GM23248 (cell line): ENCODE results near the gene APOL3. TPM values are rescaled to one million over a fixed set of nuclear protein-coding genes. Genes with fewer than 3 reads are reported as not detected.

Experiments used
- DNase-seq: peaks from one replicate; pipeline ENCODE4 v3.0.0-alpha.2; 2015
- H2AFZ ChIP-seq: fragments of 200-600 bp; sonication (generic); 2 replicates; pipeline ENCODE4 v1.6.1; 2016; ENCODE audit warnings: antibody characterized with exemption
- H3F3A ChIP-seq: fragments of 200-600 bp; sonication (generic); 2 replicates; pipeline ENCODE4 v1.6.1; 2016; ENCODE audit warnings: mild to moderate bottlenecking, antibody characterized with exemption, mixed run types; ENCODE audit not compliant: insufficient read depth
- H3K27ac ChIP-seq: fragments of 200-600 bp; sonication (generic); 2 replicates; pipeline ENCODE4 v1.5.1; 2016; ENCODE audit warnings: mild to moderate bottlenecking
- H3K27me3 ChIP-seq: fragments of 200-600 bp; sonication (generic); replicated peaks from 2 replicates; pipeline ENCODE4 v1.6.1; 2016; ENCODE audit warnings: mild to moderate bottlenecking; ENCODE audit not compliant: insufficient read depth
- H3K36me3 ChIP-seq: fragments of 200-600 bp; sonication (generic); 2 replicates; pipeline ENCODE4 v1.6.1; 2016; ENCODE audit warnings: low read depth, mild to moderate bottlenecking
- H3K4me1 ChIP-seq: fragments of 200-600 bp; sonication (generic); 2 replicates; pipeline ENCODE4 v1.6.1; 2016; ENCODE audit warnings: mild to moderate bottlenecking; ENCODE audit not compliant: insufficient read depth
- H3K4me2 ChIP-seq: fragments of 200-600 bp; sonication (generic); one replicate; pipeline ENCODE4 v1.6.1; 2016; ENCODE audit warnings: mild to moderate bottlenecking; ENCODE audit not compliant: unreplicated experiment
- H3K4me3 ChIP-seq: fragments of 200-600 bp; sonication (generic); 2 replicates; pipeline ENCODE4 v1.5.1; 2016; ENCODE audit warnings: mild to moderate bottlenecking
- H3K79me2 ChIP-seq: fragments of 200-600 bp; sonication (generic); 2 replicates; pipeline ENCODE4 v1.6.1; 2016; ENCODE audit warnings: mild to moderate bottlenecking; ENCODE audit not compliant: insufficient read depth
- H3K9ac ChIP-seq: fragments of 200-600 bp; sonication (generic); 2 replicates; pipeline ENCODE4 v1.6.1; 2016; ENCODE audit warnings: mild to moderate bottlenecking
- H3K9me2 ChIP-seq: fragments of 200-600 bp; sonication (generic); 2 replicates; pipeline ENCODE4 v1.6.1; 2016; ENCODE audit warnings: mixed run types, mild to moderate bottlenecking, moderate library complexity; ENCODE audit not compliant: insufficient read depth
- H3K9me3 ChIP-seq: fragments of 200-600 bp; sonication (generic); one replicate; pipeline ENCODE4 v1.6.1; 2017; ENCODE audit warnings: low read depth
- H4K20me1 ChIP-seq: fragments of 200-600 bp; sonication (generic); 2 replicates; pipeline ENCODE4 v1.6.0; 2016; ENCODE audit not compliant: insufficient read depth
- EZH2 ChIP-seq: fragments of 200-600 bp; sonication (generic); IDR thresholded peaks from 2 replicates; pipeline ENCODE4 v1.6.1; 2018; ENCODE audit warnings: antibody characterized with exemption, mild to moderate bottlenecking; ENCODE audit not compliant: insufficient read depth, poor library complexity, severe bottlenecking
- EZH2phosphoT487 ChIP-seq: fragments of 200-600 bp; sonication (generic); IDR thresholded peaks from 2 replicates; pipeline ENCODE4 v1.6.1; 2018; ENCODE audit warnings: antibody characterized with exemption, moderate library complexity, mild to moderate bottlenecking, low read depth; ENCODE audit not compliant: insufficient read depth
- WGBS, 2 experiments: methylation state at CpG; one replicate each; pipeline ENCODE4 v1.1.6; 2015 to 2017; ENCODE audit warnings: low lambda C conversion rate in 2 of 2, low coverage in 1 of 2; ENCODE audit errors: missing lambda C conversion rate in 2 of 2; 5-methylcytosine and 5-hydroxymethylcytosine counted together
- in situ Hi-C: fragments of 300-500 bp; cut with MboI; formaldehyde crosslinking; loops from 2 replicates; pipeline ENCODE4 v1.15.0; 2020
- polyA plus RNA-seq: library from polyadenylated mRNA; unstranded; fragments of >200 nt; fragmentation: Nextera tagmentation; extraction: Ambion mirVana; gene quantifications from 2 replicates; pipeline ENCODE4 v1.2.1, GENCODE V29; 2016
- total RNA-seq: library from RNA; depleted of rRNA; stranded (reverse); fragments of >200 nt; shearing (Covaris generic); gene quantifications from 2 replicates; pipeline ENCODE4 v1.2.3, GENCODE V29; 2014

Gene APOL3
- total and polyA plus RNA-seq, 2 experiments from 2014 or later = 4.0 to 5.5 TPM

DNA sequence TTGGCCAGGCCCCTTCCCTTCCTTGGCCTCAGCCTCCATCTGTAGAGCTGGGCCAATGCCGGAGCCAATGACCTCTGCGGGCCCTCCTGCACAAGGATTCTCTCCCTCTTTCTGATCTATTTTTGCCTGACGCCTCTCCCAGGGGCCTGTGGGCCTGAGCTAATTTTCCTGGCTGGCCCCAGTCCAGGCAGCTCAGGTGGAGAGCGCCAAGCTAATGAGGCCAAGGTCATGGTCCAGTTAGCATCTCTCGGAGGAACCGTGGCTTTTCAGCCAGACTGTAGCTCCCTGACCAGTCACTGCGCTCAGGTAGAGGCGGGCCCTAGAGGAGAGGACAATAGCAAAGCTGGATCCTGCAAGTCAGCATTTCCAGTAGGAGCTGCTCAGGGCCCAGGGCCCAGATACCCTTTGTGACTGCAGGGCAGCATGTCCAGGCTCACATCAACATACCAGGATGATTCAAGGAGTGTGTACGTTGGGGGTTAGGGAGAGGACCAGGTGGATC lies 43.5 kb downstream of the APOL3 start:
- Histone ChIP-seq H4K20me1 (no peaks in the 10 kb centered on the region), H3K9me3 (no peaks in the 10 kb centered on the region), H3F3A (no peaks in the 10 kb centered on the region; the same call in 1 of the 2 replicates), H3K27ac (no peak overlapping the region), H3K9me2 (no peaks in the 10 kb centered on the region), H3K27me3 (no peaks in the 10 kb centered on the region), H3K9ac (no peak overlapping the region), H3K36me3 (no peaks in the 10 kb centered on the region), H2AFZ (no peak overlapping the region), H3K4me1 (no peaks in the 10 kb centered on the region), H3K79me2 (no peaks in the 10 kb centered on the region), H3K4me2 (no peak overlapping the region), H3K4me3 (no peak overlapping the region)
- WGBS, 2 experiments = 85 to 88% methylated on average over 9 of the region's 9 CpGs
- DNase-seq = no peak
- no peak for TF ChIP-seq EZH2
- no peak for TF ChIP-seq EZH2phosphoT487
- in situ Hi-C loops = loop anchor here (25.0 kb wide), 1 partner anchor 680 kb away; no protein-coding TSS in a partner anchor

DNA sequence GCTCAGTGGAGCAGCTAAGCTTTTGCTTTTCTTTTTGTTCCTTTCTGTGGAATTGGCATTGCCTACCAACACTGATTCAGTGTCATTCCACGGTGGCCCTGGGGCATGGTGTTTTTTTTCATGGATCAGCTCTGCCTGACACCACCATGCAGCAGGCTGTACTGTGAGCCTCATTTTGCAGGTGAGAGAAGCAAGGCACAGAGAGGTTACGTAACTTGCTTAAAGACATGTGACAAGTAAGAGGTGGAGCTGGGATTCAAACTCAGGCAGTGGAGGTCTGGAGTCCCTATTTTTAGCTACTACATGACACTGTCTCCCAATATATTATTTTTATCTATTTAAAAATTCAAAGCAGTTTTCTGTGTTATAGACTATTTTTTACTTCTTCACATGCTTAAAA lies 44.4 kb downstream of the APOL3 start:
- no peak overlapping the region for H3K4me2 ChIP-seq
- TF ChIP-seq EZH2phosphoT487 (no peak), EZH2 (no peak)
- no peak overlapping the region for H2AFZ ChIP-seq
- H3K4me3 ChIP-seq = no peak overlapping the region
- no peaks in the 10 kb centered on the region for H4K20me1 ChIP-seq
- H3K27ac ChIP-seq = no peak overlapping the region
- in situ Hi-C loops = loop anchor here (25.0 kb wide), 1 partner anchor 679 kb away; no protein-coding TSS in a partner anchor
- no peak for DNase-seq
- no peaks in the 10 kb centered on the region for H3K9me3 ChIP-seq
- no peaks in the 10 kb centered on the region for H3F3A ChIP-seq
- no peaks in the 10 kb centered on the region for H3K27me3 ChIP-seq
- no peaks in the 10 kb centered on the region for H3K36me3 ChIP-seq
- no peaks in the 10 kb centered on the region for H3K9me2 ChIP-seq
- no peak overlapping the region for H3K9ac ChIP-seq
- H3K4me1 ChIP-seq = no peaks in the 10 kb centered on the region
- H3K79me2 ChIP-seq = no peaks in the 10 kb centered on the region
- 58 to 69% methylated on average over 2 of the region's 2 CpGs for WGBS, 2 experiments

DNA sequence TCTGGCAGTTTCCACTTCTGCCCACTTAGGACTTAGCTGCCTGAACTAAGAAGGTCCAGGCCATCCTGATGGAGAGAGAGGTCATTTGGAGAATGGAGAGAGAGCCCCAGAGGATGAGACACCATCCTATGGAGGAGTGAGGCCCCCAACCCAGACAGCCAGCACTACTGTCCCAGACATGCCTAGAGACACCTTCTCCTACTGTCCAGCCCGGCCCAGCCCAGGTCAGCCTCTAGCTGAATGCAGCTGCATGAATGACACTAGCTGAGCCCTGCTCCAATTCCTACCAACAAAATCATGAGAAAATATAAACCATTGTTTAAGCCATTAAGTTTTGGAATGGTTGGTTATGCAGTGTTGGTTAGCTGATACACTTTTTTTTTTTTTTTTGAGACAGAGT lies 47.4 kb downstream of the APOL3 start:
- Histone ChIP-seq H3K4me1 (no peaks in the 10 kb centered on the region), H3K36me3 (no peaks in the 10 kb centered on the region), H3K27me3 (no peaks in the 10 kb centered on the region), H3K27ac (no peak overlapping the region), H4K20me1 (no peaks in the 10 kb centered on the region), H2AFZ (no peak overlapping the region), H3K9ac (no peak overlapping the region), H3F3A (no peaks in the 10 kb centered on the region), H3K4me2 (no peak overlapping the region), H3K9me2 (no peaks in the 10 kb centered on the region), H3K9me3 (no peaks in the 10 kb centered on the region), H3K4me3 (no peak overlapping the region), H3K79me2 (no peaks in the 10 kb centered on the region)
- in situ Hi-C loops = loop anchor here (25.0 kb wide), 1 partner anchor 676 kb away; no protein-coding TSS in a partner anchor
- TF ChIP-seq EZH2 = no peak
- no peak for TF ChIP-seq EZH2phosphoT487
- 81 to 100% methylated on average over 1 of the region's 1 CpG for WGBS, 2 experiments
- no peak for DNase-seq

DNA sequence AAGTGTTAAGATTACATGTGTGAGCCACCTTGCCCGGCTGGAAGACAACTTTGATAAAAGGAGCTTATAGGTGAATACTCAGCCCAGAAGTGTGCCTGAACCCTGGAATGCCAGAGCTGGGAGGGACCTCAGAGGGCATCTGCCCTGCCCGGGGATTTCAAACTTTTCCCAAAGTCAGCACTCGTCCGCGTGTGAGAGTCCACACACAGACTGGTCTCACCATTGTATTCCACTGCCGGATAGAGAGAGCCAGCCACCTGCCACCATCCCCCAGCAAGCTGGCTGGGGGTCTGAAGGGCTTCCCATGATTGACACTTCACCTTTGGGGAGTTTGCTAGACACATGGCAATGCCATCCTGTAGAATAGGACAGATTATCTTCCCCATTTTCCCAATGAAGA lies 49.2 kb downstream of the APOL3 start:
- in situ Hi-C loops = loop anchor here (25.0 kb wide), 1 partner anchor 674 kb away; no protein-coding TSS in a partner anchor
- H3K79me2 ChIP-seq = no peaks in the 10 kb centered on the region

More for the DNA sequence above, 49.2 kb downstream of the APOL3 start:
- no peak overlapping the region for H3K4me2 ChIP-seq
- TF ChIP-seq EZH2 (no peak), EZH2phosphoT487 (no peak)
- no peaks in the 10 kb centered on the region for H4K20me1 ChIP-seq
- no peaks in the 10 kb centered on the region for H3F3A ChIP-seq
- no peaks in the 10 kb centered on the region for H3K9me2 ChIP-seq
- no peak overlapping the region for H2AFZ ChIP-seq
- no peaks in the 10 kb centered on the region for H3K36me3 ChIP-seq
- no peak overlapping the region for H3K9ac ChIP-seq
- no peaks in the 10 kb centered on the region for H3K27me3 ChIP-seq
- no peaks in the 10 kb centered on the region for H3K9me3 ChIP-seq
- DNase-seq = no peak
- H3K4me3 ChIP-seq = no peak overlapping the region
- H3K4me1 ChIP-seq = no peaks in the 10 kb centered on the region
- 86 to 89% methylated on average over 6 of the region's 6 CpGs for WGBS, 2 experiments
- H3K27ac ChIP-seq = no peak overlapping the region
